ENCODE measurements around the gene FBXO5. TPM values are rescaled to one million over a fixed set of nuclear protein-coding genes. Genes with fewer than 3 reads are reported as not detected.
A peak's percentile ranks its signal among the peaks of the same experiment; 100 is the strongest.

The FBXO5 gene
- total and polyA plus RNA-seq, 9 of the 15 experiments (the other 6 are each of a cell fraction or from before 2014, with no cell fraction given), result 17.8 to 89.3 (median 62.9) TPM

DNA sequence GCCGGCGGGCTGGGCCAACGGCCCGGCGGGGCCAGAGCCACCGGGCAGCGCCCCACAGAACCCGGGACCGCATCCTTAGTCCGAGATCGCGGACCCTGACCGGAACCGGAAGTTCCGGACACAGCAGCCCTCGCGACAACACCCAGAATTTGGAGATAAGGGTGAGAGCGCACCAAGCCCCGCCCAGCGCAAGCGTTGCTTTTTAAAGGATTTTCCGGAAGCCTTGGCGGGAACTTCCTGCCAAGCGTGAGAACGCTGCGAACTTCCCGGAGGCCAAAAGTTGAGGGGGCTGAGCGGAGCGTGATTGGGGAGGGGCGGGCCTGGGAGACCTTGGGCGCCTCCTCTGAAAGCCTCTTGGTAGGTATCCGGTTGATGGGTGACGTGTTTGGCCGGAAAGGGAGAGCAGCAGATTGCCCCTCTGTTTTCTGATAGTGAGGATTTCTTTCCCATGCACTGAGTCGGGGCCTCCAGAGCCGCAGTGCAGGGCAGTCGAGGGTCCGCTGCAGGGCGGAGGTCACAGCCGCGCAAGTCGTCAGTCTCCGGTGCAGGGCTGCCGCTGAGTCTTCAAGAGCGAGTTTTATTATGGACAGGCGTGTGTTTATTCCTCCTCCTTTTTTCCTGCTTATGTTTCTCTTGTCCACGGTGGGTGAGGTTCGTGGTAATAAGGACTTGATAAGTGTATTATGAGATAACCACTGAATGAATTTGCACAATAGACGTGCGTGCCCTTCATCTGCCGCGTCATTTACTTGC, 19.9 kb upstream of the FBXO5 start, which contains the start of gene MTRF1L (continued):
- TF ChIP-seq, protein P1, sequence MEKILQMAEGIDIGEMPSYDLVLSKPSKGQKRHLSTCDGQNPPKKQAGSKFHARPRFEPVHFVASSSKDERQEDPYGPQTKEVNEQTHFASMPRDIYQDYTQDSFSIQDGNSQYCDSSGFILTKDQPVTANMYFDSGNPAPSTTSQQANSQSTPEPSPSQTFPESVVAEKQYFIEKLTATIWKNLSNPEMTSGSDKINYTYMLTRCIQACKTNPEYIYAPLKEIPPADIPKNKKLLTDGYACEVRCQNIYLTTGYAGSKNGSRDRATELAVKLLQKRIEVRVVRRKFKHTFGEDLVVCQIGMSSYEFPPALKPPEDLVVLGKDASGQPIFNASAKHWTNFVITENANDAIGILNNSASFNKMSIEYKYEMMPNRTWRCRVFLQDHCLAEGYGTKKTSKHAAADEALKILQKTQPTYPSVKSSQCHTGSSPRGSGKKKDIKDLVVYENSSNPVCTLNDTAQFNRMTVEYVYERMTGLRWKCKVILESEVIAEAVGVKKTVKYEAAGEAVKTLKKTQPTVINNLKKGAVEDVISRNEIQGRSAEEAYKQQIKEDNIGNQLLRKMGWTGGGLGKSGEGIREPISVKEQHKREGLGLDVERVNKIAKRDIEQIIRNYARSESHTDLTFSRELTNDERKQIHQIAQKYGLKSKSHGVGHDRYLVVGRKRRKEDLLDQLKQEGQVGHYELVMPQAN (IDR thresholded peaks at IDR 0.05; ENCODE audit: borderline replicate concordance), result peak; percentile 73
- TF ChIP-seq, protein P2, sequence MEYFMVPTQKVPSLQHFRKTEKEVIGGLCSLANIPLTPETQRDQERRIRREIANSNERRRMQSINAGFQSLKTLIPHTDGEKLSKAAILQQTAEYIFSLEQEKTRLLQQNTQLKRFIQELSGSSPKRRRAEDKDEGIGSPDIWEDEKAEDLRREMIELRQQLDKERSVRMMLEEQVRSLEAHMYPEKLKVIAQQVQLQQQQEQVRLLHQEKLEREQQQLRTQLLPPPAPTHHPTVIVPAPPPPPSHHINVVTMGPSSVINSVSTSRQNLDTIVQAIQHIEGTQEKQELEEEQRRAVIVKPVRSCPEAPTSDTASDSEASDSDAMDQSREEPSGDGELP (CRISPR knock-in tag; IDR thresholded peaks at IDR 0.05; ENCODE audit: borderline replicate concordance), result peak; percentile 53; the same call in 1 of the 2 replicates
- TF ChIP-seq, protein P3, sequence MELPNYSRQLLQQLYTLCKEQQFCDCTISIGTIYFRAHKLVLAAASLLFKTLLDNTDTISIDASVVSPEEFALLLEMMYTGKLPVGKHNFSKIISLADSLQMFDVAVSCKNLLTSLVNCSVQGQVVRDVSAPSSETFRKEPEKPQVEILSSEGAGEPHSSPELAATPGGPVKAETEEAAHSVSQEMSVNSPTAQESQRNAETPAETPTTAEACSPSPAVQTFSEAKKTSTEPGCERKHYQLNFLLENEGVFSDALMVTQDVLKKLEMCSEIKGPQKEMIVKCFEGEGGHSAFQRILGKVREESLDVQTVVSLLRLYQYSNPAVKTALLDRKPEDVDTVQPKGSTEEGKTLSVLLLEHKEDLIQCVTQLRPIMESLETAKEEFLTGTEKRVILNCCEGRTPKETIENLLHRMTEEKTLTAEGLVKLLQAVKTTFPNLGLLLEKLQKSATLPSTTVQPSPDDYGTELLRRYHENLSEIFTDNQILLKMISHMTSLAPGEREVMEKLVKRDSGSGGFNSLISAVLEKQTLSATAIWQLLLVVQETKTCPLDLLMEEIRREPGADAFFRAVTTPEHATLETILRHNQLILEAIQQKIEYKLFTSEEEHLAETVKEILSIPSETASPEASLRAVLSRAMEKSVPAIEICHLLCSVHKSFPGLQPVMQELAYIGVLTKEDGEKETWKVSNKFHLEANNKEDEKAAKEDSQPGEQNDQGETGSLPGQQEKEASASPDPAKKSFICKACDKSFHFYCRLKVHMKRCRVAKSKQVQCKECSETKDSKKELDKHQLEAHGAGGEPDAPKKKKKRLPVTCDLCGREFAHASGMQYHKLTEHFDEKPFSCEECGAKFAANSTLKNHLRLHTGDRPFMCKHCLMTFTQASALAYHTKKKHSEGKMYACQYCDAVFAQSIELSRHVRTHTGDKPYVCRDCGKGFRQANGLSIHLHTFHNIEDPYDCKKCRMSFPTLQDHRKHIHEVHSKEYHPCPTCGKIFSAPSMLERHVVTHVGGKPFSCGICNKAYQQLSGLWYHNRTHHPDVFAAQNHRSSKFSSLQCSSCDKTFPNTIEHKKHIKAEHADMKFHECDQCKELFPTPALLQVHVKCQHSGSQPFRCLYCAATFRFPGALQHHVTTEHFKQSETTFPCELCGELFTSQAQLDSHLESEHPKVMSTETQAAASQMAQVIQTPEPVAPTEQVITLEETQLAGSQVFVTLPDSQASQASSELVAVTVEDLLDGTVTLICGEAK (IDR thresholded peaks at IDR 0.05), result peak; percentile 96
- TF ChIP-seq, protein P3 (CRISPR knock-in tag; IDR thresholded peaks at IDR 0.05), result no peak
- TF ChIP-seq ZBTB17 (CRISPR knock-in tag; IDR thresholded peaks at IDR 0.05), result 0 out of 2 replicates have a peak, but pooled peaks have one; percentile 27
- TF ChIP-seq EGR1 (conservative IDR thresholded peaks at IDR 0.05), result peak; percentile 49; the same call in 1 of the 2 replicates
- TF ChIP-seq, protein P4, sequence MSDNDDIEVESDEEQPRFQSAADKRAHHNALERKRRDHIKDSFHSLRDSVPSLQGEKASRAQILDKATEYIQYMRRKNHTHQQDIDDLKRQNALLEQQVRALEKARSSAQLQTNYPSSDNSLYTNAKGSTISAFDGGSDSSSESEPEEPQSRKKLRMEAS (CRISPR knock-in tag; IDR thresholded peaks at IDR 0.05), result no peak
- TF ChIP-seq, protein P5, sequence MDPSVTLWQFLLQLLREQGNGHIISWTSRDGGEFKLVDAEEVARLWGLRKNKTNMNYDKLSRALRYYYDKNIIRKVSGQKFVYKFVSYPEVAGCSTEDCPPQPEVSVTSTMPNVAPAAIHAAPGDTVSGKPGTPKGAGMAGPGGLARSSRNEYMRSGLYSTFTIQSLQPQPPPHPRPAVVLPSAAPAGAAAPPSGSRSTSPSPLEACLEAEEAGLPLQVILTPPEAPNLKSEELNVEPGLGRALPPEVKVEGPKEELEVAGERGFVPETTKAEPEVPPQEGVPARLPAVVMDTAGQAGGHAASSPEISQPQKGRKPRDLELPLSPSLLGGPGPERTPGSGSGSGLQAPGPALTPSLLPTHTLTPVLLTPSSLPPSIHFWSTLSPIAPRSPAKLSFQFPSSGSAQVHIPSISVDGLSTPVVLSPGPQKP (CRISPR knock-in tag; IDR thresholded peaks at IDR 0.05), result no peak
- no peak for TF ChIP-seq SAFB2 (IDR thresholded peaks at IDR 0.05; ENCODE audit: borderline replicate concordance, low read depth, low read length, severe bottlenecking)
